ENCODE measurements around the gene GATAD1. TPM values are rescaled to one million over a fixed set of nuclear protein-coding genes. Genes with fewer than 3 reads are reported as not detected.

The GATAD1 gene
- total and polyA plus RNA-seq, 2 of the 8 experiments (the other 6 are each of a cell fraction or from before 2014, with no cell fraction given) = 17.1 to 34.7 TPM

GRCh38 chr7:92409357-92409756 lies 37.9 kb upstream of the GATAD1 start:
- Histone ChIP-seq H2BK15ac (ENCODE audit: low read length) (no peak overlapping the region), H4K5ac (ENCODE audit: insufficient read length, low read depth, low read length) (no peak overlapping the region), H2AK5ac (ENCODE audit: low read depth, low read length) (no peak overlapping the region), H4K8ac (ENCODE audit: extremely low read depth, insufficient read depth, low read length) (no peak overlapping the region), H3K9ac (replicated peaks in 1 of 4; ENCODE audit: extremely low read depth in 1 of 4, low read depth in 3 of 4, low read length in 3 of 4) (no peak overlapping the region), H3K9me3 (ENCODE audit: insufficient read depth in 2 of 2, low read depth in 1 of 2, low read length in 1 of 2) (no peaks in the 10 kb centered on the region), H3K4me2 (ENCODE audit: insufficient read depth in 1 of 2, low read depth in 2 of 2, low read length in 2 of 2) (no peak overlapping the region), H3K4me3 (ENCODE audit: extremely low read depth in 1 of 4, insufficient read depth in 2 of 4, low read depth in 3 of 4, low read length in 4 of 4) (no peak overlapping the region), H3K27ac (ENCODE audit: low read depth, low read length) (no peak overlapping the region), H2BK20ac (ENCODE audit: low read length) (no peak overlapping the region), H3K4ac (replicated peaks; ENCODE audit: insufficient read length, low read depth, low read length) (no peak overlapping the region), H4K91ac (replicated peaks; ENCODE audit: insufficient read length, low read length) (no peak overlapping the region), H2BK12ac (ENCODE audit: low read depth, low read length) (no peak overlapping the region), H3K56ac (replicated peaks; ENCODE audit: insufficient read length, low read depth, low read length) (no peak overlapping the region), H3K27me3 (replicated peaks in 1 of 4; ENCODE audit: control insufficient read depth in 3 of 4, extremely low read depth in 1 of 4, insufficient read depth in 3 of 4, low read length in 3 of 4) (no peaks in the 10 kb centered on the region), H3K4me1 (replicated peaks in 1 of 4; ENCODE audit: control insufficient read depth in 3 of 4, insufficient read depth in 4 of 4, low read length in 3 of 4) (no peaks in the 10 kb centered on the region), H3K36me3 (ENCODE audit: control insufficient read depth in 2 of 4, insufficient read depth in 4 of 4, low read length in 3 of 4) (no peaks in the 10 kb centered on the region), H2BK120ac (replicated peaks; ENCODE audit: low read depth, low read length) (no peak overlapping the region), H3K14ac (ENCODE audit: insufficient read length) (no peak overlapping the region), H3K23me2 (ENCODE audit: low read depth, low read length) (no peaks in the 10 kb centered on the region; the same call in 1 of the 2 replicates), H4K20me1 (replicated peaks in 1 of 2; ENCODE audit: control insufficient read depth in 1 of 2, insufficient read depth in 2 of 2, low read length in 2 of 2) (no peaks in the 10 kb centered on the region), H3K79me1 (ENCODE audit: low read depth, low read length) (no peaks in the 10 kb centered on the region), H3K79me2 (ENCODE audit: control insufficient read depth in 1 of 2, insufficient read depth in 2 of 2, low read length in 2 of 2) (no peaks in the 10 kb centered on the region), H3K23ac (ENCODE audit: insufficient read length) (no peak overlapping the region), H2AFZ (ENCODE audit: low read length) (no peak overlapping the region), H2BK5ac (ENCODE audit: low read depth, low read length) (no peak overlapping the region), H3K18ac (ENCODE audit: extremely low read depth, low read length) (no peak overlapping the region)
- DNase-seq (ENCODE audit: low read depth in 1 of 2, low spot score in 2 of 2) (no peak), FAIRE-seq (no peak)
- whole genome bisulfite sequencing, 2 experiments (ENCODE audit: extremely low coverage in 1 of 2, insufficient coverage in 1 of 2, insufficient read length in 1 of 2, insufficient replicate concordance in 2 of 2, low coverage in 1 of 2, low lambda C conversion rate in 2 of 2, missing lambda C conversion rate in 1 of 2) = 100% methylated on average over 1 of the region's 1 CpG; no CpG with 5 or more reads in 1 of the 2 experiments
- TF ChIP-seq TAF1 (IDR thresholded peaks at IDR 0.05; ENCODE audit: low read depth, low read length) = no peak
- no peak for TF ChIP-seq EZH2 (IDR thresholded peaks at IDR 0.05; ENCODE audit: low read depth, low read length, severe bottlenecking)
- no peak for TF ChIP-seq SP1 (IDR thresholded peaks at IDR 0.05; ENCODE audit: low read depth, low read length)
- no peak for TF ChIP-seq SP2 (IDR thresholded peaks at IDR 0.05; ENCODE audit: low read length)
- no peak for TF ChIP-seq POU5F1 (IDR thresholded peaks at IDR 0.05; ENCODE audit: low read depth, low read length)
- no peak for TF ChIP-seq TAF7 (optimal IDR thresholded peaks at IDR 0.05; ENCODE audit: borderline replicate concordance, low read depth, low read length)
- no peak for TF ChIP-seq TCF12 (IDR thresholded peaks at IDR 0.05; ENCODE audit: low read depth, low read length)
- no peak for TF ChIP-seq SAP30 (IDR thresholded peaks at IDR 0.05; ENCODE audit: insufficient read depth, insufficient replicate concordance, low read length)
- TF ChIP-seq MAX (IDR thresholded peaks at IDR 0.05) = no peak
- TF ChIP-seq NANOG (IDR thresholded peaks at IDR 0.05; ENCODE audit: insufficient read depth, low read depth, low read length, poor library complexity, severe bottlenecking) = no peak
- TF ChIP-seq RNF2 (IDR thresholded peaks at IDR 0.05; ENCODE audit: borderline replicate concordance, low read depth, low read length, missing control alignments, poor library complexity, severe bottlenecking) = no peak
- TF ChIP-seq BCL11A (IDR thresholded peaks at IDR 0.05; ENCODE audit: low read depth in 2 of 2, low read length in 2 of 2) = no peak
- no peak; the same call in 1 of the 2 replicates for TF ChIP-seq CEBPB (IDR thresholded peaks at IDR 0.05; ENCODE audit: low read depth, low read length)
- ChIA-PET POLR2A (ENCODE audit: partially characterized antibody) (no interaction called here), CTCF (ENCODE audit: partially characterized antibody) (interaction anchor here (0.8 to 2.9 kb wide), 2 partner anchors 14 to 38 kb away, joined by 4 to 13 read pairs; partner anchors contain the start of gene GATAD1)
